ENCODE data around the gene WWOX. TPM values are rescaled to one million over a fixed set of nuclear protein-coding genes. Genes with fewer than 3 reads are reported as not detected.
A peak's percentile ranks its signal among the peaks of the same experiment; 100 is the strongest.

Gene WWOX
- total and polyA plus RNA-seq, 2 of the 13 experiments (the other 11 are each of a cell fraction or from before 2014, with no cell fraction given), result 9.1 to 37.4 TPM

DNA sequence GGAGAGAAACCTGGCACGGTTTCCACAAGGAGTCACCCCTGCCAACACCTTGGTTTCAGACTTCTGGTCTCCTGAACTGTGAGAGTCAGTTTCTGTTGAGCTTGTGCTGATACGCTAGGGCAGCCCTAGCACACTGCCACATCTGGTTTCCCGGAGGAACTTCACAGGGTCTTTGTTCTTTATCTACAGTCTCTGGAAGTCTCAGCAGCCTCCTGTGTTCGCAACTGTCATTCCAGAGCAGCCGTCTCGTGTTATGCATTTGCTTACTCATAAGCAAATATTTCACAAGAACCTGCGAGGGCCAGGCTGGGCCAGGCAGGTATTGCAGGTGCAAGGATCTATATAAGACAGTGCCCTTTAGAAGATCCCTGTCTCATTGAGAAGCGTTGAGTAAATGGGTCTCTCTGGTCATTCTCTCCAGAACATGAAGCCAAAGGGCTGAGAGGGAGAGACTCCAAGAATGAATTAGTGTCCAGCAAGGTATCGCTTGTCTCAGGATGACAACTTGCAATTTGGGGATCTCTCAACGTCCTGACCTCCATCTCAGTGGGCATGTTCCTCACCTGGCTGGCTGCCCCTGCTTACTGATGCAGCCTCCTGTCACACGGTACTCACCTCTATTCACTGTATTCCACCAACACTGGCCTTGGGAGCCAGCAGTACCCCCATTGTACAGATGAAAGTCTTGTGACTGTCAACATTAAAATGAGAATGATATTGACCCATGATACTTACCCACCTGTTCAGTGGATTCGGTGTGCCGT, 141.2 kb downstream of the WWOX start (continued):
- TF ChIP-seq, protein P1, sequence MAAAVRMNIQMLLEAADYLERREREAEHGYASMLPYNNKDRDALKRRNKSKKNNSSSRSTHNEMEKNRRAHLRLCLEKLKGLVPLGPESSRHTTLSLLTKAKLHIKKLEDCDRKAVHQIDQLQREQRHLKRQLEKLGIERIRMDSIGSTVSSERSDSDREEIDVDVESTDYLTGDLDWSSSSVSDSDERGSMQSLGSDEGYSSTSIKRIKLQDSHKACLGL (CRISPR knock-in tag; IDR thresholded peaks at IDR 0.05), result no peak
- TF ChIP-seq ZNF282 (IDR thresholded peaks at IDR 0.05; ENCODE audit: partially characterized antibody) (no peak), RORA (CRISPR knock-in tag; IDR thresholded peaks at IDR 0.05) (no peak), RARG (CRISPR knock-in tag; IDR thresholded peaks at IDR 0.05; ENCODE audit: low read depth) (no peak), ZSCAN22 (CRISPR knock-in tag; IDR thresholded peaks at IDR 0.05) (no peak), NCOR1 (IDR thresholded peaks at IDR 0.05; ENCODE audit: borderline replicate concordance, low read length) (no peak), NR2F1 (CRISPR knock-in tag; IDR thresholded peaks at IDR 0.05) (no peak), ZNF441 (CRISPR knock-in tag; IDR thresholded peaks at IDR 0.05; ENCODE audit: borderline replicate concordance) (no peak), TBX3 (IDR thresholded peaks at IDR 0.05; ENCODE audit: borderline replicate concordance) (peak; percentile 31; the same call in 1 of the 2 replicates), KLF6 (CRISPR knock-in tag; IDR thresholded peaks at IDR 0.05) (0 out of 2 replicates have a peak, but pooled peaks have one; percentile 33), POGZ (CRISPR knock-in tag; IDR thresholded peaks at IDR 0.05) (no peak), SKI (IDR thresholded peaks at IDR 0.05; ENCODE audit: partially characterized antibody) (peak; percentile 25), ZNF382 (CRISPR knock-in tag; IDR thresholded peaks at IDR 0.05; ENCODE audit: borderline replicate concordance) (no peak), ZNF724P (CRISPR knock-in tag; IDR thresholded peaks at IDR 0.05; ENCODE audit: borderline replicate concordance) (no peak), ZNF776 (CRISPR knock-in tag; IDR thresholded peaks at IDR 0.05) (no peak), TOPORS (CRISPR knock-in tag; IDR thresholded peaks at IDR 0.05) (no peak), HIVEP1 (CRISPR knock-in tag; IDR thresholded peaks at IDR 0.05) (no peak), ZNF260 (CRISPR knock-in tag; IDR thresholded peaks at IDR 0.05; ENCODE audit: borderline replicate concordance, low read depth) (no peak), ZNF354B (CRISPR knock-in tag; IDR thresholded peaks at IDR 0.05) (no peak), SALL1 (CRISPR knock-in tag; IDR thresholded peaks at IDR 0.05) (peak; percentile 84)
- TF ChIP-seq, protein P2, sequence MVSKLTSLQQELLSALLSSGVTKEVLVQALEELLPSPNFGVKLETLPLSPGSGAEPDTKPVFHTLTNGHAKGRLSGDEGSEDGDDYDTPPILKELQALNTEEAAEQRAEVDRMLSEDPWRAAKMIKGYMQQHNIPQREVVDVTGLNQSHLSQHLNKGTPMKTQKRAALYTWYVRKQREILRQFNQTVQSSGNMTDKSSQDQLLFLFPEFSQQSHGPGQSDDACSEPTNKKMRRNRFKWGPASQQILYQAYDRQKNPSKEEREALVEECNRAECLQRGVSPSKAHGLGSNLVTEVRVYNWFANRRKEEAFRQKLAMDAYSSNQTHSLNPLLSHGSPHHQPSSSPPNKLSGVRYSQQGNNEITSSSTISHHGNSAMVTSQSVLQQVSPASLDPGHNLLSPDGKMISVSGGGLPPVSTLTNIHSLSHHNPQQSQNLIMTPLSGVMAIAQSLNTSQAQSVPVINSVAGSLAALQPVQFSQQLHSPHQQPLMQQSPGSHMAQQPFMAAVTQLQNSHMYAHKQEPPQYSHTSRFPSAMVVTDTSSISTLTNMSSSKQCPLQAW (CRISPR knock-in tag; IDR thresholded peaks at IDR 0.05), result peak; percentile 56; the same call in 1 of the 2 replicates
- TF ChIP-seq, protein P3, sequence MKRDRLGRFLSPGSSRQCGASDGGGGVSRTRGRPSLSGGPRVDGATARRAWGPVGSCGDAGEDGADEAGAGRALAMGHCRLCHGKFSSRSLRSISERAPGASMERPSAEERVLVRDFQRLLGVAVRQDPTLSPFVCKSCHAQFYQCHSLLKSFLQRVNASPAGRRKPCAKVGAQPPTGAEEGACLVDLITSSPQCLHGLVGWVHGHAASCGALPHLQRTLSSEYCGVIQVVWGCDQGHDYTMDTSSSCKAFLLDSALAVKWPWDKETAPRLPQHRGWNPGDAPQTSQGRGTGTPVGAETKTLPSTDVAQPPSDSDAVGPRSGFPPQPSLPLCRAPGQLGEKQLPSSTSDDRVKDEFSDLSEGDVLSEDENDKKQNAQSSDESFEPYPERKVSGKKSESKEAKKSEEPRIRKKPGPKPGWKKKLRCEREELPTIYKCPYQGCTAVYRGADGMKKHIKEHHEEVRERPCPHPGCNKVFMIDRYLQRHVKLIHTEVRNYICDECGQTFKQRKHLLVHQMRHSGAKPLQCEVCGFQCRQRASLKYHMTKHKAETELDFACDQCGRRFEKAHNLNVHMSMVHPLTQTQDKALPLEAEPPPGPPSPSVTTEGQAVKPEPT (CRISPR knock-in tag; IDR thresholded peaks at IDR 0.05; ENCODE audit: low read depth), result no peak
- TF ChIP-seq, protein P4, sequence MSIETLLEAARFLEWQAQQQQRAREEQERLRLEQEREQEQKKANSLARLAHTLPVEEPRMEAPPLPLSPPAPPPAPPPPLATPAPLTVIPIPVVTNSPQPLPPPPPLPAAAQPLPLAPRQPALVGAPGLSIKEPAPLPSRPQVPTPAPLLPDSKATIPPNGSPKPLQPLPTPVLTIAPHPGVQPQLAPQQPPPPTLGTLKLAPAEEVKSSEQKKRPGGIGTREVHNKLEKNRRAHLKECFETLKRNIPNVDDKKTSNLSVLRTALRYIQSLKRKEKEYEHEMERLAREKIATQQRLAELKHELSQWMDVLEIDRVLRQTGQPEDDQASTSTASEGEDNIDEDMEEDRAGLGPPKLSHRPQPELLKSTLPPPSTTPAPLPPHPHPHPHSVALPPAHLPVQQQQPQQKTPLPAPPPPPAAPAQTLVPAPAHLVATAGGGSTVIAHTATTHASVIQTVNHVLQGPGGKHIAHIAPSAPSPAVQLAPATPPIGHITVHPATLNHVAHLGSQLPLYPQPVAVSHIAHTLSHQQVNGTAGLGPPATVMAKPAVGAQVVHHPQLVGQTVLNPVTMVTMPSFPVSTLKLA (IDR thresholded peaks at IDR 0.05), result no peak
- TF ChIP-seq, protein P5, sequence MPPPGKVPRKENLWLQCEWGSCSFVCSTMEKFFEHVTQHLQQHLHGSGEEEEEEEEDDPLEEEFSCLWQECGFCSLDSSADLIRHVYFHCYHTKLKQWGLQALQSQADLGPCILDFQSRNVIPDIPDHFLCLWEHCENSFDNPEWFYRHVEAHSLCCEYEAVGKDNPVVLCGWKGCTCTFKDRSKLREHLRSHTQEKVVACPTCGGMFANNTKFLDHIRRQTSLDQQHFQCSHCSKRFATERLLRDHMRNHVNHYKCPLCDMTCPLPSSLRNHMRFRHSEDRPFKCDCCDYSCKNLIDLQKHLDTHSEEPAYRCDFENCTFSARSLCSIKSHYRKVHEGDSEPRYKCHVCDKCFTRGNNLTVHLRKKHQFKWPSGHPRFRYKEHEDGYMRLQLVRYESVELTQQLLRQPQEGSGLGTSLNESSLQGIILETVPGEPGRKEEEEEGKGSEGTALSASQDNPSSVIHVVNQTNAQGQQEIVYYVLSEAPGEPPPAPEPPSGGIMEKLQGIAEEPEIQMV (CRISPR knock-in tag; IDR thresholded peaks at IDR 0.05; ENCODE audit: low read depth), result no peak
